C4-2B (cell line): ENCODE results near the gene TAGAP.

Experiments
- CTCF ChIP-seq: fragments of 450-650 bp; conservative IDR thresholded peaks from 2 replicates; pipeline ENCODE4 v1.5.1; 2017; ENCODE audit warnings: mild to moderate bottlenecking
- ZFX ChIP-seq: fragments of 450-650 bp; IDR thresholded peaks from 2 replicates; pipeline ENCODE4 v1.6.1; 2017

DNA sequence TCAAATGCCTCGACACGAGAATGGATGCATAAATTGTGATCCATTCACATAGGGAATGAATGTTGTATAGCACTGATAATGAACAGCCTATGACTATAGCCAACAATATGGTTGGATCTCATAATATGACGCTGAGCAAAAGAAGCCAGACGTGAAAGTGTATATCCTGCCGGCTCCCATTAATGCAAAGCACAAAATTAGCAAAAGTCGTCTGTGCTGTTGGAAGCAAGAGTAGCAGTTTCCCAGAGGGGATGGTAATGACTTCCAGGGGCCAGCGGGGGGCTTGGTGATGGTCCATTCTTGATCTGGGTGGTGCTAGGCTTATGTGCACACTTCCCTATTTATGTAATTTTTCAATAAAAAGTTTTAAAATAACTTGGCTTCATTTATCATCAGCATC, 1.0 kb upstream of the TAGAP start:
- TF ChIP-seq CTCF = no peak
- TF ChIP-seq ZFX = no peak
